Activated naive CD8-positive, alpha-beta T cell (primary cell): Measurements from ENCODE around the gene WDR37.
"Not testable (repeated sequence)": the region's sequence is repeated elsewhere in the genome, so short reads cannot be mapped to it uniquely, and the experiment has no call there.

Experiments
- H3K27ac Mint-ChIP-seq: one replicate; pipeline ENCODE4 v1.8.0; 2021; ENCODE audit warnings: mixed read lengths
- H3K27me3 Mint-ChIP-seq: one replicate; pipeline ENCODE4 v1.8.0; 2021; ENCODE audit warnings: mixed read lengths
- H3K36me3 Mint-ChIP-seq: one replicate; pipeline ENCODE4 v1.8.0; 2021; ENCODE audit warnings: mixed read lengths
- H3K4me1 Mint-ChIP-seq: one replicate; pipeline ENCODE4 v1.8.0; 2021; ENCODE audit warnings: low read depth, mixed read lengths
- H3K4me3 Mint-ChIP-seq: one replicate; pipeline ENCODE4 v1.8.0; 2021; ENCODE audit warnings: mild to moderate bottlenecking, mixed read lengths
- H3K9me3 Mint-ChIP-seq: one replicate; pipeline ENCODE4 v1.8.0; 2021; ENCODE audit warnings: low read depth, mixed read lengths

WDR37 gene

DNA sequence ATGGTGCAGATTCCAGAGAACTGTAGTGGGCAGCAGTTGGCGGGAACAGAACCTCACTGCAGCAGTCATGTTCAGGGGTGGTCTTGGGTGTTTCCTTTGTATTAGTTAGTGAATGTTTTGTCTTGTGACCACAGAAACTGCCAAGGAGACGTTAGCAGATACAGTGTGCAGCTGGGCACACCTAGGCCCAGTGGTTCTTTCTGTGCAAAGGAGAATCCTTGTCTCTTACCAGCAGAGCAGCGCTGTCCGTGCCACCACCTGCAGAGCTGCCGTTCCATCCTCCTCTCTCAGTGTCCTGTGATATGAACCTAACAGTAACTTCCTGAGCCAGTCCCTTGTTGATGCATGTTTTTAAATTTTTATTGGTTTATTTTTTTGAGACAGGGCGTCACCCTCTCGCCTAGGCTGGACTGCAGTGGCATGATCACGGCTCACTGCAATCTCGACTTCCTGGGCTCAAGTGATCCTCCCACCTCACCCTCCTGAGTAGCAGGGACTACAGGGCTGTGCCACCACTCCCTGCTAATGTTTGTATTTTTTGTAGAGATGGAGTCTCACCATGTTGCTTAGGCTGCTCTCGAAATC is 60.6 kb downstream of the WDR37 start:
- Mint-ChIP-seq H3K9me3 (no peaks in the 10 kb centered on the region), H3K36me3 (peaks cover 17% of the 10 kb centered on the region), H3K4me1 (peaks cover 42% of the 10 kb centered on the region), H3K27ac (peak overlapping the region; percentile 87), H3K4me3 (no peak overlapping the region), H3K27me3 (no peaks in the 10 kb centered on the region)

DNA sequence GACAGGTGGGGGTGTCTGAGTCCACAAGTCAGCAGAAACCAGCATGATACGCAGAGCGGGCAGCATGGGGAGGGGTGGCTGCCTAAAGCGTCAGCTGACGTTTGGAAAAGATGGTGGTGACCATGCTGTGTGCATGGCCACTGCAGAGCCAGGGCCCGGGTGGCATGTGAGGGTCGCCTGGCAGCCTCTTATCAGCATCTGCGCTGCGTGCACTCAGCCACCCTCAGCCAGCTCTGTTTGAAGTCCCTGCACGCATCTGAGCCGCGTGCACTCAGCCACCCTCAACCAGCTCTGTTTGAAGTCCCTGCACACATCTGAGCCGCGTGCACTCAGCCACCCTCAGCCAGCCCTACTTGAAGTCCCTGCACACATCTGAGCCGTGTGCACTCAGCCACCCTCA is 61.5 kb downstream of the WDR37 start:
- Mint-ChIP-seq H3K36me3 (peaks cover 17% of the 10 kb centered on the region), H3K4me3 (no peak overlapping the region), H3K27me3 (no peaks in the 10 kb centered on the region), H3K27ac (peak overlapping the region; percentile 87), H3K4me1 (peaks cover 42% of the 10 kb centered on the region), H3K9me3 (no peaks in the 10 kb centered on the region)

- H3K9me3 Mint-ChIP-seq, H3K4me3 Mint-ChIP-seq, H3K27me3 Mint-ChIP-seq: not testable (repeated sequence)
- H3K36me3 Mint-ChIP-seq, result peaks cover 16% of the 10 kb centered on the region
- peaks cover 47% of the 10 kb centered on the region for H3K4me1 Mint-ChIP-seq
- H3K27ac Mint-ChIP-seq, result peak overlapping the region; percentile 81
These were observed 62.1 kb downstream of the WDR37 start for GRCh38 chr10:1118318-1118717.

GRCh38 chr10:1119027-1119426 is 62.8 kb downstream of the WDR37 start:
- H3K36me3 Mint-ChIP-seq, result peaks cover 18% of the 10 kb centered on the region
- no peaks in the 10 kb centered on the region for H3K9me3 Mint-ChIP-seq
- peaks cover 55% of the 10 kb centered on the region for H3K4me1 Mint-ChIP-seq
- H3K4me3 Mint-ChIP-seq, result no peak overlapping the region
- no peaks in the 10 kb centered on the region for H3K27me3 Mint-ChIP-seq
- peak overlapping the region; percentile 81 for H3K27ac Mint-ChIP-seq

DNA sequence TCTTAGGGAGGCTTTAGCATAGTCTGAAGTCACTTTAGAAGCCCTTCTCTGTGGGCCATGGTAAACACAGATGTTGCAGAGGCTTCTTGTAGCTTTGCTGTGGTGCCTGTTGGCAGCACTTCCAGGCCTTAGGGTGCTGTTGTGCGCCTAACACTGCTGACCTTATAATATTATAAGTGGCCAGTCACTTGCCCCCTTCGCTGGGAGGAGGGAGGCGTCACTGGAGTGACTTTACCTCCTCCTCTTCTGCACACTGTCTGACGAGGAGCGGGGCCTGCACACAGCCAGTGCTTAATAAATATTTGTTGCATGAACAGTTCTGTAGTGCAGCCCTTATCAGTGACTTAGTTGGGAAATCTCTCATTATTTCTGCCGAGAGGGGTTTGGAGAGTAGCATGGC is 63.3 kb downstream of the WDR37 start:
- H3K36me3 Mint-ChIP-seq, result peaks cover 22% of the 10 kb centered on the region
- H3K4me1 Mint-ChIP-seq, result peaks cover 59% of the 10 kb centered on the region
- H3K27ac Mint-ChIP-seq, result peak overlapping the region; percentile 81
- H3K4me3 Mint-ChIP-seq, result no peak overlapping the region
- H3K27me3 Mint-ChIP-seq, result no peaks in the 10 kb centered on the region
- H3K9me3 Mint-ChIP-seq, result no peaks in the 10 kb centered on the region

GRCh38 chr10:1120306-1120705 is 64.1 kb downstream of the WDR37 start:
- Mint-ChIP-seq H3K4me1 (peaks cover 56% of the 10 kb centered on the region), H3K27me3 (no peaks in the 10 kb centered on the region), H3K27ac (no peak overlapping the region), H3K4me3 (no peak overlapping the region), H3K36me3 (peaks cover 21% of the 10 kb centered on the region), H3K9me3 (no peaks in the 10 kb centered on the region)

- Mint-ChIP-seq H3K4me1 (peaks cover 55% of the 10 kb centered on the region), H3K27ac (no peak overlapping the region), H3K4me3 (no peak overlapping the region), H3K27me3 (no peaks in the 10 kb centered on the region), H3K36me3 (peaks cover 23% of the 10 kb centered on the region), H3K9me3 (no peaks in the 10 kb centered on the region)
These were observed 64.6 kb downstream of the WDR37 start for GRCh38 chr10:1120801-1121211.

- Mint-ChIP-seq H3K27ac (peak overlapping the region; percentile 61), H3K36me3 (peaks cover 21% of the 10 kb centered on the region), H3K27me3 (no peaks in the 10 kb centered on the region), H3K4me3 (no peak overlapping the region), H3K4me1 (peaks cover 55% of the 10 kb centered on the region), H3K9me3 (no peaks in the 10 kb centered on the region)
These were observed 65.2 kb downstream of the WDR37 start for GRCh38 chr10:1121271-1121970.

- Mint-ChIP-seq H3K4me1 (peaks cover 47% of the 10 kb centered on the region), H3K27me3 (no peaks in the 10 kb centered on the region), H3K4me3 (no peak overlapping the region), H3K9me3 (no peaks in the 10 kb centered on the region), H3K27ac (peak overlapping the region; percentile 61), H3K36me3 (peaks cover 21% of the 10 kb centered on the region)
These were observed 66.2 kb downstream of the WDR37 start for GRCh38 chr10:1122349-1122748.

DNA sequence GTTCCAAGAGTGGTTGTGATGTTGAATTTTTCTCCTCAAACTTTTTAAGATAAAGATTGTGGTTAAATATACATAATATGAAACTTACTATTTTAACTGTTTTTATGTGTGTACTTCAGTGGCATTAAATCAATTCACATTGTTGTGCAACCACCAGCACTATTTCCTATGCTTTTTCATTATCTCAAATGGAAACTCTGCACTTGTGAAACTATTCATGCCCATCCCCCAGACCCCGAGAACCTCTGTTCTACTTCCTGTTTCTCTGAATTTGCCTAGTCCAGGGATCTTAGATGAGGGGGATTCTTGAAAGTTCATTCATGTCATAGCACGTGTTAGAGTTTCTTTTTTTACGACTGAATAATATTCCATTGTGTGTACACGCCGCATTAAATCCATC is 67.0 kb downstream of the WDR37 start:
- Mint-ChIP-seq H3K36me3 (peaks cover 19% of the 10 kb centered on the region), H3K4me1 (peaks cover 42% of the 10 kb centered on the region), H3K4me3 (no peak overlapping the region), H3K9me3 (no peaks in the 10 kb centered on the region), H3K27me3 (no peaks in the 10 kb centered on the region), H3K27ac (peak overlapping the region; percentile 80)

DNA sequence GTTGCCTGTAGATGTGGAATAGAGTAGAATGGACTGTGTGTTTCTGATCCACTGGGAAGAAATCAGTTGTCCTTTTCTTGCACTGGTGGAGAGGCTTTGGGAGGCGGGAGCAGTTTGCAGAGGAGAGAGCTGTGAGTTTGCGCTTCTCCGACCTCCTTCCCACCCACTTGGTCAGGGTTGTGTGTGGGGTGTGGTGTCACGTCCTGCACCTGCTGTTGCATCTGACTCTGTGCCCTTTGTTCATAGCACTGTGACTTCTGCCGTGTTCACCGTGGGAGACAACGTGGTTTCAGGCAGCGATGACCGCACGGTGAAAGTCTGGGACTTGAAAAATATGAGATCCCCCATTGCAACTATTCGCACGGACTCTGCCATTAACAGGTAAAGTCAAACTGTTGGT is 67.8 kb downstream of the WDR37 start:
- peaks cover 36% of the 10 kb centered on the region for H3K4me1 Mint-ChIP-seq
- no peaks in the 10 kb centered on the region for H3K27me3 Mint-ChIP-seq
- H3K36me3 Mint-ChIP-seq, result peaks cover 18% of the 10 kb centered on the region
- peak overlapping the region; percentile 80 for H3K27ac Mint-ChIP-seq
- H3K4me3 Mint-ChIP-seq, result no peak overlapping the region
- no peaks in the 10 kb centered on the region for H3K9me3 Mint-ChIP-seq

- H3K9me3 Mint-ChIP-seq, result no peaks in the 10 kb centered on the region
- H3K4me1 Mint-ChIP-seq, result peaks cover 28% of the 10 kb centered on the region
- H3K27ac Mint-ChIP-seq, result no peak overlapping the region
- H3K36me3 Mint-ChIP-seq, result peaks cover 22% of the 10 kb centered on the region
- no peaks in the 10 kb centered on the region for H3K27me3 Mint-ChIP-seq
- no peak overlapping the region for H3K4me3 Mint-ChIP-seq
These were observed 68.6 kb downstream of the WDR37 start for GRCh38 chr10:1124796-1125195.

GRCh38 chr10:1126461-1126860 is 70.3 kb downstream of the WDR37 start:
- Mint-ChIP-seq H3K4me1 (peaks cover 25% of the 10 kb centered on the region), H3K36me3 (peaks cover 26% of the 10 kb centered on the region), H3K27me3 (no peaks in the 10 kb centered on the region), H3K27ac (no peak overlapping the region), H3K9me3 (no peaks in the 10 kb centered on the region), H3K4me3 (no peak overlapping the region)

GRCh38 chr10:1127629-1128028 is 71.4 kb downstream of the WDR37 start:
- no peak overlapping the region for H3K27ac Mint-ChIP-seq
- H3K27me3 Mint-ChIP-seq, result no peaks in the 10 kb centered on the region

DNA sequence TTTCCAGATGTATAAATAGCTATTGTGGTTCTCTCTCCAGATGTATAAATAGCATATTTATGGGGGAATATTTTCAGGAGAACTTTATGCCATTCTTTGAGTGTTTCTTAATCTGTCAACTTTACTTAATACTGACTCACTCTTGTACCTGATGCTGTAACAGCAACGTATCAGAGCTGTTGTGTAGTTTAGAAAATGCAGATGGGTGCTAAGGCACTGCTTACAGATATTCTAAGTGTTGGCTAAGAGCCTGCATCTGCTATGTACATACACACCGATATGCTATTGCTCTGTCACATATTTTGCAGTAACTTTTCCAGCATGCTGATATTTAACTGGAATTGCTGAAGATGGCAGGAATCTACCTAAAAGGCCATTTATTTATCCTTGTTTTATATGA is 71.9 kb downstream of the WDR37 start:
- Mint-ChIP-seq H3K4me3 (no peak overlapping the region), H3K4me1 (peaks cover 21% of the 10 kb centered on the region), H3K36me3 (peaks cover 26% of the 10 kb centered on the region), H3K27ac (no peak overlapping the region), H3K9me3 (no peaks in the 10 kb centered on the region), H3K27me3 (no peaks in the 10 kb centered on the region)

More at GRCh38 chr10:1127629-1128028, 71.4 kb downstream of the WDR37 start:
- Mint-ChIP-seq H3K36me3 (peaks cover 26% of the 10 kb centered on the region), H3K4me1 (peaks cover 21% of the 10 kb centered on the region), H3K9me3 (no peaks in the 10 kb centered on the region), H3K4me3 (no peak overlapping the region)

GRCh38 chr10:1128649-1129048 is 72.5 kb downstream of the WDR37 start:
- Mint-ChIP-seq H3K4me1 (peaks cover 19% of the 10 kb centered on the region), H3K36me3 (peaks cover 22% of the 10 kb centered on the region), H3K4me3 (no peak overlapping the region), H3K27me3 (no peaks in the 10 kb centered on the region), H3K27ac (no peak overlapping the region), H3K9me3 (no peaks in the 10 kb centered on the region)
